Stimulated activated CD8-positive, alpha-beta memory T cell treated with anti-CD3 and anti-CD28 coated beads, Interleukin-4, amount 100 ng/mL, for 24 hours (primary cell): Measurements from ENCODE around the gene SNX18.

Source experiments
- DNase-seq: peaks from one replicate; pipeline ENCODE4 v3.0.0-alpha.2; 2020; ENCODE audit warnings: low read depth

SNX18 gene

GRCh38 chr5:54541823-54542783, 24.5 kb downstream of the SNX18 start:
- DNase-seq: no peak

GRCh38 chr5:54544044-54544443, 26.5 kb downstream of the SNX18 start:
- no peak for DNase-seq

GRCh38 chr5:54545796-54546195, 28.2 kb downstream of the SNX18 start:
- DNase-seq: no peak

GRCh38 chr5:54547711-54548250, 30.2 kb downstream of the SNX18 start:
- no peak for DNase-seq

GRCh38 chr5:54548565-54548964, 31.0 kb downstream of the SNX18 start:
- no peak for DNase-seq

GRCh38 chr5:54551292-54551691, 33.7 kb downstream of the SNX18 start:
- no peak for DNase-seq

GRCh38 chr5:54551926-54552325, 34.4 kb downstream of the SNX18 start:
- DNase-seq: no peak

- DNase-seq: no peak
Observed at GRCh38 chr5:54552446-54552845, 34.9 kb downstream of the SNX18 start.

GRCh38 chr5:54553659-54554207, 36.2 kb downstream of the SNX18 start:
- DNase-seq: no peak

- DNase-seq: no peak
Observed at GRCh38 chr5:54556141-54556540, 38.6 kb downstream of the SNX18 start.

GRCh38 chr5:54558362-54558761, 40.8 kb downstream of the SNX18 start:
- no peak for DNase-seq

- DNase-seq: no peak
Observed at GRCh38 chr5:54561651-54562050, 44.1 kb downstream of the SNX18 start.

- DNase-seq: no peak
Observed at GRCh38 chr5:54563083-54563761, 45.7 kb downstream of the SNX18 start.

- DNase-seq: no peak
Observed at GRCh38 chr5:54567996-54568395, 50.4 kb downstream of the SNX18 start.

- DNase-seq: no peak
Observed at GRCh38 chr5:54570916-54571315, 53.4 kb downstream of the SNX18 start.

- DNase-seq: no peak
Observed at GRCh38 chr5:54571462-54571861, 53.9 kb downstream of the SNX18 start.

GRCh38 chr5:54573812-54574489, 56.4 kb downstream of the SNX18 start:
- DNase-seq: no peak

- DNase-seq: no peak
Observed at GRCh38 chr5:54577528-54577927, 60.0 kb downstream of the SNX18 start.

- no peak for DNase-seq
Observed at GRCh38 chr5:54577937-54578653, 60.5 kb downstream of the SNX18 start.

- DNase-seq: no peak
Observed at GRCh38 chr5:54579591-54580295, 62.2 kb downstream of the SNX18 start.
